Urothelium cell line (cell line): Measurements from ENCODE around the gene TTF1.
A peak's percentile ranks its signal among the peaks of the same experiment; 100 is the strongest.

ENCODE experiments used
- DNase-seq: peaks from one replicate; pipeline ENCODE4 v3.0.0; 2011; ENCODE audit warnings: low spot score, mixed read lengths
- FAIRE-seq: peaks from 2 replicates; lab custom pipeline; 2011; peaks lifted over from hg19 to GRCh38; lab: Jason Lieb, UNC

The TTF1 gene

DNA sequence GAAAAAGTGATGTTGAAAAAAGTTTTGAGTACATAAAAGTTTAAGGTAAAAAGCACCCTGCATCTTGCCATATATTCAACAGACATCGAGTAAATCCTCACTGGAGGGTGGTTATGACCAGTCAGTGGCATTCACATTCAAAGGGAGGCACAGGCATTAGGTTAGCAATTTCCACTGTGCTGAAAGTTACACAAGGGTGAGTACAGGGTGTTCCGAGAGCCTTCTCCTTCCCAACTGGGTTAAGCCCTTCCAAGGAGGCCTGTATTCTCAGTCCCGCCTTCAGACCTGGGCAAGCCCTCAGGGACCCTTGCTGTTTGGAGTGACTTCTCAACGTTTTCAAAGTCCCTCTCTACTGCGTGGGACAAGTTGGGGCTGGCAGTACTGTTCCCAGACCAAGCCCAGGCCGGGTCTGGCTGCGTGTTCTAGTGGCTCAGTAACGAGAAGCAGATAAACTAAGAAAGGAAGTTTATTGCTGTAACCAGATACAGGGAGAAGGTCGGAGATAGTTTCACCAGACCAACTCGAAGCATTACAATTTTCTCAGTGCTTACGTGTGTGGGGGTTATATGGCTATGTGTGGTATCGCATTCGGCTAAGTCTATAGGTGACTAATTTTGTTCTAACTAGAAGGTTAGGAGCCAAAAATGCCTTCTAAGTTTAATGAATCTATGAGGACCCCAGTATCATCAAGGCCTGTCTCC lies 38.9 kb downstream of the TTF1 start:
- DNase-seq: no peak
- no peak for FAIRE-seq

DNA sequence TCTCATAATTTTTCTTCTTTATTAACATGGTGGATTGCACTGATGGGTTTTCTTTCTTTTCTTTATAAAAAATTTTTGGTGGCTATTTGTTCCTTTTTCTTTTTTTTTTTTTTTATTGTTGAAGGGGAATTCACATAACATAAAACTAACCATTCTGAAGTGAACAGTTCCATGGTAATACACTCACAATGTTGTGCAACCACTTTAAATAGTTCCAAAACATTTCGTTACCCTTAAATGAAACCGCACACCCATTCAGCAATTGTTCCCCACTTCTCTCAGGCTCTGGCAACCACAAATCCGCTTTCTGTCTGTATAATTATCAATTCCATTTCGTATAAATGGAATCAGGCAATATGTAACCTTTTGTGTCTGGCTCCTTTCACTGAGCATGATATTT lies 40.2 kb downstream of the TTF1 start:
- FAIRE-seq (no peak), DNase-seq (no peak)

DNA sequence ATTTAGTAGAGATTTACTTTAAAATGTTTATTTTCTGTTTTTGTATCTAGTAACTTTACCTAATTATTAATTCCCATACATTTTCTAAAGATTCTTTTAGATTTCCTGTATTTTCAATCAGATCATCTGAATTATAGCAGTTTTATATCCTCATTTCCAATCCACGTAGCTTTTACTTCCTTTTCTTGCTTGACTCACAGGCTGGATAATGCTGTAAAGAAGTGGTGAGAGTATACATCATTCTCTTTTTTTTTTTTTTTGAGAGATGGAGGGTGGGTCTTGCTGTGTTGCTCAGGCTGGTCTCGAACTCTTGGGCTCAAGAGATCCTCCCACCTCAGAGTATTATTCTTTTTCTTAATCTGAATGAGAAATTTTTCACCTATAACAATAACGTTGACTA lies 40.7 kb downstream of the TTF1 start:
- FAIRE-seq (no peak), DNase-seq (no peak)

DNA sequence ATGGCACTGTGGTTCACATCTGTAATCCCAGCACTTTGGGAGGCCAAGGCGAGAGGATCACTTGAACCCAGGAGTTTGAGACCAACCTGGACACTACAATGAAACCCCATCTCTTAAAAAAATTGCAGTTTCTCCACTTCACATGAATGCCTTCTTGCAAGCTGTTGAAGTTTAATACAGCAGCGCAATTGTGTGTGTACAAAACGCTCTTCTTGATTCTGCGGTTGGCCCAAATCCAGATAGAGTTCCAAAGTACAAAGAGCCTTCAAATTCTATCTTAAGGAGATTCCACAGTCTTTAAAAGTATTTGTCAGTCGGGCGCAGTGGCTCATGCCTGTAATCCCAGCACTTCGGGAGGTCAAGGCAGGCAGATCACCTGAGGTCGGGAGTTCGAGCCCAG lies 42.6 kb downstream of the TTF1 start:
- DNase-seq: no peak

DNA sequence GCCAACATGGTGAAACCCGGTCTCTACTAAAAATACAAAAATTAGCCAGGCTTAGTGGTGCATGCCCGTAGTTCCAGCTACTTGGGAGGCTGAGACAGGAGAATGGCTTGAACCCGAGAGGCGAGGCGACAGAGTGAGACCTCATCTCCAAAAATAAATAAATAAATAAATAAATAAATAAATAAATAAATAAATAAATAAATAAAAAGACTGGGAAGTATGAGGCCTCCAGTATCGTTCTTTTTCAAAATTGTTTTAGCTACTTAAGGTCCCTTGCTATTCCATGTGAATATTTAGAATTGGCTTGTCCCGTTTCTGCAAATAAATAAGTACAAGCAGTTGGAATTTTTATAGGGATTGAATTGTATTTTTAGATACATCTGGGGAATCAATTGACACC lies 48.9 kb downstream of the TTF1 start:
- FAIRE-seq (no peak), DNase-seq (no peak)

More for the DNA sequence above, 42.6 kb downstream of the TTF1 start:
- FAIRE-seq: no peak

DNA sequence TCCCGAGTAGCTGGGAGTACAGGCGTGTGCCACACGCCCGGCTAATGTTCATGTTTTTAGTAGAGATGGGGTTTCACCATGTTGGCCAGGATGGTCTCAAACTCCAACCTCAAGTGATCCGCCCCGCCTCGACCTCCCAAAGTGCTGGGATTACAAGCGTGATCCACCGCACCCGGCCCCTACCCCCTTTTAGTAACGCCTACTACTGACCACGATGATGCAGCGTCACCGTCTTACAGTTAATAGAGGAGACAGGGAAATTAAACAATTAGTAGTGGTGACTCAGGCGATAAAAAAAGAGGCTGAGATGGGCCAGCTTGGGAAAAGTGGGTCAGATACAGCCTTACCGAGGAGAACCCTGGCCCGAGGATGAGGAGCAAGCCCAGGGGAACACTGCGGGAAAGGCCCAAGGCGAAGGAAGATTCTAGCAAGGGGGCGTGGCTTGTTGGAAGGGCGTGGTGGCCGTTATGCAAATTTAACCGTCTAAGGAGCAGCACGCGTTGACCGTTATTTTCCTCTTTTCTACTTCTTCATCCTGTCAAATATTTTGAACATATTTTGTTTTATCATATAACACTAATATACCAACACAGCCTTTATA lies 50.2 kb downstream of the TTF1 start:
- FAIRE-seq (no peak), DNase-seq (no peak)

DNA sequence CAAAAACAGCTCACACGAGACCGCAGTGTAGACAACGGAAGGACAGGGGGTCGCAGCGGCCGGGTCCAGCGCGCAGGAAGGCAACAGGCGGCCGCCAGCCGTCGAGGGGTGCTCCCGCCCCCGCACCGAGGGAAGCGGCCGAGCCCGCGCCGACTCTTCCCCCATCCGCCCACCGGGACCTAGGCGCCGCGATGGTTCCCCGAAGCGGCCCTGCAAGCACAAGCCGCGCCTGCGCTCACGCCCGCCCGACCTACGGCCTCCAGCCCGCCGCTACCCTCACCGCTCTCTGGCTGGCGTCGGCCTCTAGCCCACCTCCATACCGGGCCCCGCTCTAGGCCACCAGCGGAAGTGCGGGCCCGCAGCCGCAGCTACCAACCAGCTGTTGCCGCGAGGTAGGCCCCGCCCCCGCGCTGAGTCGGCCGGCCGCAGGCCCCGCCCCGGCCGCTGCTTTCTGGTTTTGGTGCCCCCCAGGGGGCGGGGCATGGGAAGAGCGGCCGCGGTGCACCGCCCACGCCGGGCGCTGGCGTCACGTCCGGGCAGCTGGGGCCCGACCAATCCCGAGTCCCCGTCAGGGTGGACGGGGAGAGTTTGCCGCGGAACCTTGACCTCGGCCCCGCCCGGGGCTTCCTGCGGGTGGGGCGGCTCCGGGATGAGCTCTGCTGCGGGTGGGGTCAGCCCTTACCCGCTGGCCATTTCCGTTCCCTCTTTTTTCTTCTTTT lies 51.8 kb downstream of the TTF1 start, which contains the start of gene SETX:
Gene SETX (minus strand): TSS at position 350 of the 719 bp plus-strand sequence. CDS start 5,558 bp downstream, outside the sequence.
- FAIRE-seq: peak; percentile 53
- DNase-seq: peak; percentile 99

DNA sequence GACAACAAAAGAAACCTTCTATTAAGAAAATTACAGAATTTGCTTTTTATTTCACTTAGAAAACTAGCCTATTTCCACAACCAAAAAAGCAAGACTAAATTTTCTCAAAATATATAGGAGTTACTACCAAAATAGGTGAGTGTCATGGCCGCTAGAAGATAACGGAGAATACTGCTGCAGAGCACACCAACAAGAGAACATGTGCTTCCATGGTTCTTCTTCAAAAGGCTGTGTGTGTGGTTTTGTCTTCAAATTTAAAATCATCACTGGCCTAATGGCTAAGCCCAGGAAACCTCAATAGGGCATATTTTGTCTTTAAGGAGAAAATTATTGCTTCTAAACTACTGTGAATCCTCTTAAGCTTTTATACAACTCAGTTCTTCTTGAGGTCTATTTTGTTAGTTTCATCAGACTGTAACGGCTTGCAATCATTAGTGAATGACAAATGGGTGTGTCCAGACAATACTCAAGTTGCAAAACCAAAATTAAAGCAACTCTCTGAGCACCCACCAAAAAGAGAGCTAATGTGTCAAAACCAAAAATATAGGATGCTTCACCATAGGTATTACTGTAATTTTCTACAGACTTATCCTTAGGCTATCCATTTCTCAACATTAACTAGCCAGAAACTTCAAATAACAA lies 55.1 kb downstream of the TTF1 start:
- DNase-seq (no peak), FAIRE-seq (no peak)

DNA sequence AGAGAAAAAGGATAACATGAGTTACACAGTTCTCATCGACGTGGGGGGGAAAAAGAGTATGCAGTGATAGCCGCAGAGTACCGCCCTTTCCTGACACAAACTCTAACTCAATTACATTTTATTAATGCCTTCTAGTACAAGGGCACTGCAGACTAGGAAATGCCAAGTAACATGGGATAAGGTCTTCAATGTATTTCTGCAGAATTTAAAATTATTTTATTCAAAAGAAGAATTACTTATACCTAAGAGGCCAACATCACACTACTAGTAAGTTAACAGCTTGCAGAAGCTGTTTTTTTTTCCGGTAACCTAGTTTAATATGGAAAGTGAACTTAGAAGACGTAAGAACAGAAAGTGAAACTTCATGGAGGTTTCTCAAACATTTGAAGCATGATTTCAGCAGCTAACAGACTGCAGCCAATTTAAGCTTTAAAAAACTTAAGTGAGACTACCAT lies 55.8 kb downstream of the TTF1 start:
- DNase-seq (no peak), FAIRE-seq (no peak)

DNA sequence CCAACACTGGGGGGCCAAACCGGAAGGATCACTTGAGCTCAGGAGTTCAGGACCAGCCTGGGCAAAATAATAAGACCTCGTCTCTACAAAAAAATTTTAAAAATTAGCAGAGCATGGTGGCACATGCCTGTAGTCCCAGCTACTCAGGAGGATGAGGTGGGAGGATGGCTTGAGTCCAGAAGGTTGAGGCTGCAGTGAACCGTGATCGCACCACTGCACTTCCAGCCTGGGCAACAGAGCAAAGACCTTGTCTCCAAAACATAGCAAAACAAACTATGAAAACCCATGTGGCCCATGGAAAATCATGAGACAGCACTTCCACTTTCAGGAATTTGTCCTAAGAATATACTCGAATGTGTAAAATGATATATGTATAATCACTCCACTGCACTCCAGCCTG lies 58.0 kb downstream of the TTF1 start:
- DNase-seq (no peak), FAIRE-seq (no peak)

DNA sequence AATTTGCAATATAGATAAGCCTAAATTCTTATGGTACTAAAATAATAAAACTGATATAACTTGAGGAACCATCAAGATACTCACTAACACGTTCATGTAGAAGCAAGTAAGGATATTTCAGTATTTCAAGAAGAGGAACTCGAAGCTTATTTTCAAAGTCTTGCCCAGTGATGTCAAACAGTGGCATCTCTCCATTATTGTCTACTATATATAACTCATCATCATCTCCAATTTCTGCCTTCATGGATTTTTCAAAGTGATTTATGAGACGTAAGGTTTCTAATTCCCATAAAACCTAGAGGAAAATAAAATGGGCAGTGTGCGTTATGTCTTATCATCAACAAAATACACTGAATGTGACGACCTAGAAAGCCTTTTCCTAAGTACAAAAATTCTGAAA lies 60.5 kb downstream of the TTF1 start:
- DNase-seq (no peak), FAIRE-seq (no peak)

DNA sequence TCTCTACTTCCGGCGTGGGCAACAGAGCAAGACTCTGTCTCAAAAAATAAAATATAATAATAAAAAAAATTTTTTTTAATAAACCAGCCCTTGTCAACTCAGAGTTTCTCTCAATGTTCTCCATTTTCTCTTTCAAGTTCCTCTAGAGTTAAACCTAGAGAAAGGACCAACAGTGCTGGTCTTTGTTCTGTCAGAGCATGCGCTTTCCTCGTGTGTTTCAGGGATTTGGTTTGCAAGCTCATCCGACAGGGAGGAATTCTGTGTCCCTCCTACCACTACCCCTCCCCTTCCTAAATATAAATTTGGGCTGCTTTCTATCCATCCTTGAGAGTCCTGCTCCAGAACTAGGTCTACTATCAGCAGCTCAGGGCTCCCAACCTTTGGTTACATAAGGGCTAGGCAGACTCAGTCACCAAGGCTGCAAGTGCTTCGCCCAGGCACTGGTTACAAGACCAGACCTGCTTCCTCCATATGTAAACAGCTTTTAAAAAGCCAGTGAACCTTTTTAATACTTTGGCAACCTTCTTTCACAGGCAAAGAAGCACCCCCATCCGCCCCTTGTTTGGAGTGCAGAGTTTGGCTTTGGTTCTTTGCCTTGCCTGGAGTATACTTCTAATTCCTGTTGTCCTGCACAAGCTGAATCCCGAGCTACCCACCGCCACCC lies 65.3 kb downstream of the TTF1 start:
- FAIRE-seq (no peak), DNase-seq (no peak)

DNA sequence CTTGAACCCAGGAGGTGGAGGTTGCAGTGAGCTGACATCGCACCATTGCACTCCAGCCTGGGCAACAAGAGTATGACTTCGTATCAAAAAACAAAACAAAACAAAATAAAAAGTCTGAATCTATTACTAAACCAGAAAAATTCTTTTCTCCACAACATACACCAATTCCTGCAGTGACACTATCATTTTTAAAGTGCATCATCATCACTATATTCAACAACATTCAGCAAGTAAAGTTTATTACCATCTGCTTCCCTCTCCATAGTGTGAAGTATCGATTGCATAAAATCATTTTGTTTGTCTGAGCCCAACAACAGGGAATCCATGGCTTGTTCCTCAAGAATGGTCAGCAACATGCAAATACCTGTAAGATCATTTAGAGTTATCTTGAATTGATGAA lies 72.3 kb downstream of the TTF1 start:
- DNase-seq (no peak), FAIRE-seq (no peak)

DNA sequence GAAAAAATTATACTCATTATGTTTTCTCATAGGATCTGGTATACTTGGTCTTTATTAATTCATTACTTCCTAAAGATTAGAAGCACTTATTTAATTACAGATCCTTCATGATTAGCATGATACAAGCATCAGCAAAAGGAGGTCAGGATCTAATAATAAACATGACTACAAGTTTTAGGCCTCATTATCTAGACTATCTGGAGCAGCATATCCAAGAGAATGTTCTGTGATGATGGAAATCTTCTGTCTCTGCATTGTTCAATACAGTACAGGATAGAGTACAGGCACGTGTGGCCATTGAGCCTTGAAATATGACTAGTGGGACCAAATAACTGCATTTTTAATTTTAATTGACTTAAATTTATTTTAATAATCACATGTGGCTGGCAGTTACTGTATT lies 73.1 kb downstream of the TTF1 start:
- DNase-seq (no peak), FAIRE-seq (no peak)

DNA sequence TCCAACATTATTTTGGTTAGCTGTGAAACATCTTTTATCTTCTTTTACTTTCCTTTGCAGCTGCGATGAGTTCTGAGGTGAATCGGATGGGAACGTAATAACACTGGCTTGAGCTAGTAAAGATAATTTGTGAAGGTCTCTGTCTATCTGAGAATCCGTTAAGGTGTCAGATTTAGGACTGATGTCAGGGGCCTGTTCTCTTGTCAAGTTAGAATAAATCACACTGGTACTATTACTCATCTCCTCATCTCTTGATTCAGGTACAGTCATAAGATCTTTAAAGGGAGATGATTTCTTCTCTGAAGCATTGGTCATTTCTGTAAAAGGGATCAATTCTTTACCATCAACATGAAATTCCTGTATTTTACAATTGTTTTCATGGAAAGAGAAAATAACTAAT lies 78.1 kb downstream of the TTF1 start:
- no peak for DNase-seq
- FAIRE-seq: no peak

DNA sequence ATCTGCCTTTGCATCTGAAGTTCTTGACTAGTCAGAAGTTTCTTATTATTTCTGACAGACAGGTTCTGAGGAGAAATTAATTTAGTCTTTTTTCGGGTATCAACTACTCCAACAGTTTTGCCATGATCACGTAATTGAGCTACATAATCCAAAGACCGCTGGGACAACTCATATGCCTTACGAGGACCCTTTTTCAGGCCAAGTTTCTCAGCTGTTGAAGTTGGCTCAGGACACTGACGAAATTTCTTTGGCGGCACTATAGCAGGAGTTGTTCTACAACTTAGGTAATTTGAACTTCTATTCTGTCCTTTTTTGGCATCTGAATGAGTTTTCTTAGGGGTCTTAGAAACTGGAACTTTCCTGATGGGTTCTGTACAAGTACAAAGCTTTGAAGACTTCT lies 79.1 kb downstream of the TTF1 start:
- no peak for DNase-seq
- no peak for FAIRE-seq
